OCI-LY3 (cell line): Measurements from ENCODE around the gene INTS4.

ENCODE experiments used
- CTCF ChIP-seq: fragments of 200-600, 300-600 bp; sonication (generic); IDR thresholded peaks from 2 replicates; pipeline ENCODE4 v1.5.1; 2014; ENCODE audit warnings: antibody characterized with exemption, low read length, low read depth
- EZH2phosphoT487 ChIP-seq: fragments of 200-600 bp; shearing (Covaris generic); IDR thresholded peaks from 2 replicates; pipeline ENCODE4 v1.6.1; 2018; ENCODE audit warnings: antibody characterized with exemption, mixed run types, low read depth

GRCh38 chr11:77874206-77874605, 120.3 kb downstream of the INTS4 start:
- no peak for TF ChIP-seq CTCF
- TF ChIP-seq EZH2phosphoT487, result no peak
